ENCODE measurements around the gene MED23.
A peak's percentile ranks its signal among the peaks of the same experiment; 100 is the strongest.

MED23 gene

GRCh38 chr6:131638013-131638412, 10.0 kb upstream of the MED23 start:
- H3K36me3 ChIP-seq (ENCODE audit: insufficient read depth, low read length), result no peaks in the 10 kb centered on the region
- no peaks in the 10 kb centered on the region for H3K27me3 ChIP-seq (ENCODE audit: control insufficient read depth in 1 of 2, insufficient read depth in 2 of 2, low read length in 2 of 2)
- H3K27ac ChIP-seq (ENCODE audit: low read depth, low read length), result no peak overlapping the region
- H3K9ac ChIP-seq (ENCODE audit: low read length), result no peak overlapping the region
- no peaks in the 10 kb centered on the region for H3K9me3 ChIP-seq (ENCODE audit: low read length)
- H3K4me1 ChIP-seq (ENCODE audit: insufficient read depth, low read length), result no peaks in the 10 kb centered on the region
- H3K4me3 ChIP-seq (ENCODE audit: low read depth in 1 of 2, low read length in 2 of 2), result no peak overlapping the region

GRCh38 chr6:131636880-131637792, 9.1 kb upstream of the MED23 start, which contains the start of gene ENPP3:
TSS of gene ENPP3 (plus strand) at chr6:131637302. CDS start at chr6:131637385, 83 bp downstream.
- no peak within 1 kb of the TSS for H3K9ac ChIP-seq (ENCODE audit: low read length)
- H3K9me3 ChIP-seq (ENCODE audit: low read length), result no peaks in the 10 kb centered on the region
- H3K4me3 ChIP-seq (ENCODE audit: low read depth in 1 of 2, low read length in 2 of 2), result no peak within 1 kb of the TSS
- no peaks in the 10 kb centered on the region for H3K4me1 ChIP-seq (ENCODE audit: insufficient read depth, low read length)
- H3K27me3 ChIP-seq (ENCODE audit: control insufficient read depth in 1 of 2, insufficient read depth in 2 of 2, low read length in 2 of 2), result no peaks in the 10 kb centered on the region
- H3K27ac ChIP-seq (ENCODE audit: low read depth, low read length), result no peak within 1 kb of the TSS
- H3K36me3 ChIP-seq (ENCODE audit: insufficient read depth, low read length), result no peaks in the 10 kb centered on the region

- Histone ChIP-seq H3K27me3 (ENCODE audit: control insufficient read depth in 1 of 2, insufficient read depth in 2 of 2, low read length in 2 of 2) (no peaks in the 10 kb centered on the region), H3K27ac (ENCODE audit: low read depth, low read length) (no peak overlapping the region), H3K9ac (ENCODE audit: low read length) (no peak overlapping the region), H3K4me3 (ENCODE audit: low read depth in 1 of 2, low read length in 2 of 2) (no peak overlapping the region), H3K36me3 (ENCODE audit: insufficient read depth, low read length) (no peaks in the 10 kb centered on the region), H3K4me1 (ENCODE audit: insufficient read depth, low read length) (no peaks in the 10 kb centered on the region), H3K9me3 (ENCODE audit: low read length) (no peaks in the 10 kb centered on the region)
Observed at GRCh38 chr6:131635384-131636340, 7.6 kb upstream of the MED23 start.

- H3K4me1 ChIP-seq (ENCODE audit: insufficient read depth, low read length), result peaks cover 21% of the 10 kb centered on the region
- H3K36me3 ChIP-seq (ENCODE audit: insufficient read depth, low read length), result no peaks in the 10 kb centered on the region
- H3K4me3 ChIP-seq (ENCODE audit: low read depth in 1 of 2, low read length in 2 of 2), result no peak overlapping the region
- no peaks in the 10 kb centered on the region for H3K9me3 ChIP-seq (ENCODE audit: low read length)
- H3K27me3 ChIP-seq (ENCODE audit: control insufficient read depth in 1 of 2, insufficient read depth in 2 of 2, low read length in 2 of 2), result no peaks in the 10 kb centered on the region
- H3K9ac ChIP-seq (ENCODE audit: low read length), result no peak overlapping the region
- no peak overlapping the region for H3K27ac ChIP-seq (ENCODE audit: low read depth, low read length)
Observed at GRCh38 chr6:131631625-131632289, 3.7 kb upstream of the MED23 start.

- no peaks in the 10 kb centered on the region for H3K9me3 ChIP-seq (ENCODE audit: low read length)
- no peak overlapping the region for H3K4me3 ChIP-seq (ENCODE audit: low read depth in 1 of 2, low read length in 2 of 2)
- no peak overlapping the region for H3K27ac ChIP-seq (ENCODE audit: low read depth, low read length)
- peaks cover 3% of the 10 kb centered on the region for H3K36me3 ChIP-seq (ENCODE audit: insufficient read depth, low read length)
- H3K27me3 ChIP-seq (ENCODE audit: control insufficient read depth in 1 of 2, insufficient read depth in 2 of 2, low read length in 2 of 2), result no peaks in the 10 kb centered on the region
- H3K9ac ChIP-seq (ENCODE audit: low read length), result no peak overlapping the region
- peaks cover 21% of the 10 kb centered on the region for H3K4me1 ChIP-seq (ENCODE audit: insufficient read depth, low read length)
Observed at GRCh38 chr6:131629651-131630050, 1.6 kb upstream of the MED23 start.

- Histone ChIP-seq H3K9me3 (ENCODE audit: low read length) (no peaks in the 10 kb centered on the region), H3K9ac (ENCODE audit: low read length) (no peak overlapping the region), H3K36me3 (ENCODE audit: insufficient read depth, low read length) (peaks cover 12% of the 10 kb centered on the region), H3K27ac (ENCODE audit: low read depth, low read length) (peak overlapping the region; percentile 70), H3K4me1 (ENCODE audit: insufficient read depth, low read length) (peaks cover 21% of the 10 kb centered on the region), H3K27me3 (ENCODE audit: control insufficient read depth in 1 of 2, insufficient read depth in 2 of 2, low read length in 2 of 2) (no peaks in the 10 kb centered on the region), H3K4me3 (ENCODE audit: low read depth in 1 of 2, low read length in 2 of 2) (peak overlapping the region in 1 of 2 donors; percentile 87)
Observed at GRCh38 chr6:131628726-131629125, 684 bp upstream of the MED23 start.

- Histone ChIP-seq H3K27ac (ENCODE audit: low read depth, low read length) (no peak overlapping the region), H3K27me3 (ENCODE audit: control insufficient read depth in 1 of 2, insufficient read depth in 2 of 2, low read length in 2 of 2) (no peaks in the 10 kb centered on the region), H3K9ac (ENCODE audit: low read length) (no peak overlapping the region), H3K36me3 (ENCODE audit: insufficient read depth, low read length) (peaks cover 51% of the 10 kb centered on the region), H3K4me3 (ENCODE audit: low read depth in 1 of 2, low read length in 2 of 2) (no peak overlapping the region), H3K9me3 (ENCODE audit: low read length) (no peaks in the 10 kb centered on the region), H3K4me1 (ENCODE audit: insufficient read depth, low read length) (no peaks in the 10 kb centered on the region)
Observed at GRCh38 chr6:131615275-131615674, 12.8 kb downstream of the MED23 start.

GRCh38 chr6:131613296-131613925, 14.6 kb downstream of the MED23 start:
- Histone ChIP-seq H3K4me3 (ENCODE audit: low read depth in 1 of 2, low read length in 2 of 2) (no peak overlapping the region), H3K4me1 (ENCODE audit: insufficient read depth, low read length) (no peaks in the 10 kb centered on the region), H3K36me3 (ENCODE audit: insufficient read depth, low read length) (peaks cover 48% of the 10 kb centered on the region), H3K27ac (ENCODE audit: low read depth, low read length) (no peak overlapping the region), H3K27me3 (ENCODE audit: control insufficient read depth in 1 of 2, insufficient read depth in 2 of 2, low read length in 2 of 2) (no peaks in the 10 kb centered on the region), H3K9me3 (ENCODE audit: low read length) (no peaks in the 10 kb centered on the region), H3K9ac (ENCODE audit: low read length) (no peak overlapping the region)

DNA sequence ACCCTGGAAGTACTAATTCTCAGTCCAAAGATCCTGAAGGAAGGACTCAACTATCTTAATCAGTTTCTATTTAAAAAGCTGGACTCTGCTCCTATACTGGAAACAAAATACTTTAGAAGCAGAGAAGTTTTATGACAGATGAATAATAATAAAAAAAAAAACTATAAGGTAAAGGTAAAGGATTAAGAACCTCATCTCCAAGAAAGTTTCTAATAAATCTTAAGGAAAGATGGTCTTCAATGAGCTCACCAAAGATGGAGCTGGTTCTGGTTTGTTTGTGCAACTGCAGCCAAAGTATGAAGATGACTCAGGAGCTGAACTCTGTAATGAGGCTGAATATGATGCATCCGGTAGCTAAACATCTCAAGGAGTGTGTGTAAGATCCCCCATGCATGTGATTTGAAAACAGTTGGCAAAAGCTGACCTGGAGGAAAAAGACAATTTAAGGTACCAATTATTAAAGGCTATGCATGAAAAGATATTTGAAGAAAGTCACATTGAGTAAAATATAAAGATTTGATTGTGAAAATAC, 25.2 kb downstream of the MED23 start:
- peaks cover 66% of the 10 kb centered on the region for H3K36me3 ChIP-seq (ENCODE audit: insufficient read depth, low read length)
- H3K9ac ChIP-seq (ENCODE audit: low read length), result no peak overlapping the region
- no peaks in the 10 kb centered on the region for H3K4me1 ChIP-seq (ENCODE audit: insufficient read depth, low read length)
- H3K9me3 ChIP-seq (ENCODE audit: low read length), result no peaks in the 10 kb centered on the region
- no peak overlapping the region for H3K27ac ChIP-seq (ENCODE audit: low read depth, low read length)
- no peaks in the 10 kb centered on the region for H3K27me3 ChIP-seq (ENCODE audit: control insufficient read depth in 1 of 2, insufficient read depth in 2 of 2, low read length in 2 of 2)
- H3K4me3 ChIP-seq (ENCODE audit: low read depth in 1 of 2, low read length in 2 of 2), result no peak overlapping the region

GRCh38 chr6:131600716-131601115, 27.3 kb downstream of the MED23 start:
- H3K27ac ChIP-seq (ENCODE audit: low read depth, low read length), result no peak overlapping the region
- H3K4me1 ChIP-seq (ENCODE audit: insufficient read depth, low read length), result no peaks in the 10 kb centered on the region
- no peak overlapping the region for H3K4me3 ChIP-seq (ENCODE audit: low read depth in 1 of 2, low read length in 2 of 2)
- H3K27me3 ChIP-seq (ENCODE audit: control insufficient read depth in 1 of 2, insufficient read depth in 2 of 2, low read length in 2 of 2), result no peaks in the 10 kb centered on the region
- no peak overlapping the region for H3K9ac ChIP-seq (ENCODE audit: low read length)
- H3K36me3 ChIP-seq (ENCODE audit: insufficient read depth, low read length), result peaks cover 76% of the 10 kb centered on the region
- no peaks in the 10 kb centered on the region for H3K9me3 ChIP-seq (ENCODE audit: low read length)
